ENCODE results near the gene CROCC.

The CROCC gene

DNA sequence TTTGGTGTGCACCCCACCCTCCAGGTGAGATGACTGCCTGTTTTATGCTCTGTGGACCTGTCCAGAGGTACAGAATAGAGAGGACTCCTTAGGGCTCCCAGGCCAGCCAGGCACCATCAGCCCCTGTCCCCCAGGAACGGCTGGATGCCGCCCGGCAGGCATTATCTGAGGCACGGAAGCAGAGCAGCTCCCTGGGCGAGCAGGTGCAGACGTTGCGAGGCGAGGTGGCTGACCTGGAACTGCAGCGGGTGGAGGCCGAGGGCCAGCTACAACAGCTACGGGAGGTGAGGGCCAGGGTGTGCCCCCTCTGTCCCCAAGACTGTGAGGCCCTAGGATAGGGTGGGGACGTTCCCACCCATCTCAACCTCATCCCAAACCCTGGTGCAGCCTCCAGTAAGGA, 47.9 kb downstream of the CROCC start:
- DNase-seq = no peak

DNA sequence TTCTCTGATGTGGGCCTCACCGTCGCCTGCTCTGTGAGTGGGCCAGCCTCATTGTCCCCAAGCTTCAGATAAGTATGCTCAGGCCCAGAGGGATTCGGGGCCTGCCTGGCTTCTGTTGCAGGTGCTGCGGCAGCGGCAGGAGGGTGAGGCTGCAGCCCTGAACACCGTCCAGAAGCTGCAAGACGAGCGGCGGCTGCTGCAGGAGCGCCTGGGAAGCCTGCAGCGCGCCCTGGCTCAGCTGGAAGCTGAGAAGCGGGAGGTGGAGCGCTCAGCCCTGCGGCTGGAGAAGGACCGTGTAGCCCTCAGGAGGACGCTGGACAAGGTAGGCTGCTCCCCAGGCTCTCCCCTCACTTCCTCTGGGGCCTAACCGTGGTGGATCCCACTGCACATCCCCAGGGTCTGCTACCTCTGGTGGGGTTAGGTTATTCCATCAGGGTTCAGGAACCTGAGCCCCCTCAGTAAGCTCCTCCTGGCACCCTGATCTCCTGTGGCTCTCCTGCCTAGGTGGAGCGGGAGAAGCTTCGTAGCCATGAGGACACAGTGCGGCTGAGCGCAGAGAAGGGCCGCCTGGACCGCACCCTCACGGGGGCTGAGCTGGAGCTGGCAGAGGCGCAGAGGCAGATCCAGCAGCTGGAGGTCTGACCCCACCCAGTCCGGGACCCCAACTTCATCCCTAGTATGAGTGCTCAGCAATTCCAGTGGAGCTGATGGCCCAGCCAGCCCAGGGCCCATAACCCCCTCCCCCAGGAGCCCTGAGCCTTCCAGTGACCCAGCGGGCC, 48.6 kb downstream of the CROCC start:
- no peak for DNase-seq

DNA sequence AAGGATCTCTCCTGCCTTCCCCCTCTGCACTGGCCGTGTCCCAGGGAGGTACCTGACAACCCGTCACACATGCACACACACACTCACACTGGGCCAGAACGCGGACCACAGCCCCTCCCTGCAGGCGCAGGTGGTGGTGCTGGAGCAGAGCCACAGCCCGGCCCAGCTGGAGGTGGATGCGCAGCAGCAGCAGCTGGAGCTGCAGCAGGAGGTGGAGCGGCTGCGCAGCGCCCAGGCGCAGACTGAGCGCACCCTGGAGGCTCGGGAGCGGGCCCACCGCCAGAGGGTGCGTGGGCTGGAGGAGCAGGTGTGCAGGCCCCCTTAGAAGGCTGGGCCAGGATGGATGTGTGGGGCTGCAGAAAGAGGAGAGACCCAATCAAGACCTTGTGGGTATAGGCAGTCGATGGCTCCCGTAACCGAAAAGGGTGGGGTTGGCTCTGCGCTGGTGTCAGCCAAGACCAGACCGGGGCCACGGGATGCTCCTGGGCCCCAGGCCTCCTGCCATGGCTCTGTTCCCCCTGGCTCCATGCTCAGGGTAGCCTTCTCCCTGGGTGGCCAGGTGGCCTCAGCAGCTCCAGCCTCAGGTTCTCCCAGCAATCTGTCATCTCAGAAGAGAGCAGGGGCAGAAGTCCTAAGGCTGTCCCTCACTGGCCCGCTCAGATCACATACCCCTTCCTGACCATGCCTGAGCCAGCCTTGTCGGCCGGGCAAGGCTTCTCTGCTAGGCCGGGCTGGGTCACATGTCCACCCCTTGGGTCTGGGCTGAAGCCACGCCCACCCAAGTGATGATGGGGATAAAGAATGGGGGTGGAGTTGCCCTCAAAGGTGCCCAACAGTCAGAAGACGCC, 49.8 kb downstream of the CROCC start:
- peak; percentile 40 for DNase-seq

DNA sequence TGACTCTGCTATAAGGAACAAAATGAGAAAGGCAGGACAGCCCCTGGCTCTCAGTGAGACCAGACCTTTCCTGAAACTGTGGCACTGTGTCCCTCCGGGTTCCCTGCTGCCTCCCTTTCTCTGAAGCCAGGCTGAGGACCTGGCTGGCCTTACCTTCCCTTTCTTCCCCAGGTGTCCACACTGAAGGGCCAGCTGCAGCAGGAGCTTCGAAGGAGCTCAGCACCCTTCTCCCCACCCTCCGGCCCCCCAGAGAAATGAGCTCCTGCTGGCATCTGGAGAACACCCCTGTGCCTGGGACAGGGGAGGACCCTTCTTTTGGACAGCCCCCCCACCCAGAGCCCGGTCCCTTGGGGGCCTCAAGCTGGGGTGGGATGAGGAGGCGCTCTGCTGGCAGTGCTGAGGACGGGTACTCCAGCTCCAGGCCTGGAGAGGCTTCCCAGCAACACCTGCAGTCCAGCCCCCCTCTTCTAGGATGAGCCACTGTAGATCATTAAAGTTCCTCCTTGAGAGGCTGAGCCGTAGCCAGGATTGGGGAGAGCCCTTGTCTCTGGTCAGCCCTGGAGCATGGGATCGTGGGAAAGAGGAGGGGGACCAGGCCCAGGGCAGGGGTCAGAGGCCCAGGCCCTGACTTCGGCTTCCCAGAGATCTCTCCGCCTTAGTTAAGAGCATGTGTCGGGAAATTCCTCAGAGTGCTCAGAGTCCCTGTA, 50.6 kb downstream of the CROCC start:
- no peak for DNase-seq

DNA sequence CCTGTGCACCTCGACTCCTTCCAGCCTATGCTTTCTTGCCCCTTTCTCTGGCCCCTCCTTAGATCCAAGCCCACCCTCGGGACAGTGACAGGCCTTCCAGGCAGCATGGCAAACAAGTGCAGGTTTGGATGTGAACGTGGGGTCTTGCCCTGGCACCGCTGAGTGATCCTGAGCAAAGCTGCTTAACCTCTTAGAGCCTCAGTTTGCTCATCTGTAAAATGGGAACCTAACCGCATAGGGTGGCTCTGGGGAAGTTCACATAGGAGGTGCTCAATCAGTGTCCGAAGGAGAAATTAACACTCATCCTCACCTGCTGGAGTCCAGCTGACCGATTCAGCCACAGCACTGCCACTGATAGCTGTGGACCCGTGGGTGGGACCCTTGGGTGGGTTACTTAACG, 51.5 kb downstream of the CROCC start:
- no peak for DNase-seq

DNA sequence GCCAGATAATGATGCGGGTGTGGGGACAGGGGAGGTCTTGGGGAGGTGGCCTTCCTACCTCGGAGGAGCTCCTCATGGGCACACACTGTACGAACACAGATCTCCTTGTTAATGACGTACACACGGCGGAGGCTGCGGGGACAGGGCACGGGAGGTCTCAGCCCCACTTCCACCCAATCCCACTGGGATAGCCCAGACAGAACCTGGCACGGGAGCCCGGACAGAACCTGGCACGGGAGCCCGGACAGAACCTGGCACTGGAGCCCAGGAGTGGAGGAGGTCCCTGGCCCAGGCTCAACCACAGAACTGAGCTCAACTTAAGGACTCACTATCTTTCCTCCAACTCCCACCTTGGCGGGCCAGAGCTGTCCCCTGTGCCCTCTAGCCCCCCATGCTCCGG, 53.5 kb downstream of the CROCC start:
- DNase-seq = no peak

DNA sequence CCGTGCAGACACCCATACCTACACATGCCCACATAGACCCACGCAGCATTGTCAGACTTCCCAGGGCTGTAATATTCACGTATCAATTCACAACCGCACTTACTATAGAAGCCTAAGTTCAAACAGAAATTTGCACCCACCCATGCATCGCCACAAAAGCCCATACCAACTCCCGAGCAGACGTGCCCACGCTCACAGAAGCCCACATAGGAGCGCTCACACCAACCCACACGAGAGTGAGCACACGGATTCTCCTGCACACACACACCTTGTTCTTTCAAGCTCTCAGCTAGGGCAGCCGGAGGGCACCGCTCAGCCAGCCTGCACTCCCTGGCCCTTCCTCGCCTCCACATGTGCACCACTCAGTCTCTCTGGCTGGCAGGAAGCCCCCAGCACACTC, 54.1 kb downstream of the CROCC start:
- DNase-seq = no peak

DNA sequence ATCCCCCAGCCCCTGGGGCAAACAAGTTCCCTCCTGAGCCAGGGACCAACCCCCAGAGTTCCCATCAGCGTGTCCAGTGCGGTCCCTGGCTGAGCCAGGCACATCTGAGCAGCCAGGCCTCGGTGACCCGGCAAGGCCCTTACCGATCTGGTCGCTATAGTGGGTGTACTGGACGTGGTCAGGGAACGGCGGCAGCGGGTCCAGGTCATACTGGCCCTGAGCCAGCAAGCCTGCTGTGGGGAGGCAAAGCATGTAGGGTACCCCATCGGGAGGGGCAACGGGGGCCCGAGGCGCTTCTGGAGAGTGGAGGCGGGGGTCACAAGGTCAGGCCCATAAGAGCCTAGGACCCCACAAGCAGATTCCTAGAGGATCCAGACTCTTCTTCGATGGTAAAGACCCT, 55.2 kb downstream of the CROCC start:
- DNase-seq = no peak

DNA sequence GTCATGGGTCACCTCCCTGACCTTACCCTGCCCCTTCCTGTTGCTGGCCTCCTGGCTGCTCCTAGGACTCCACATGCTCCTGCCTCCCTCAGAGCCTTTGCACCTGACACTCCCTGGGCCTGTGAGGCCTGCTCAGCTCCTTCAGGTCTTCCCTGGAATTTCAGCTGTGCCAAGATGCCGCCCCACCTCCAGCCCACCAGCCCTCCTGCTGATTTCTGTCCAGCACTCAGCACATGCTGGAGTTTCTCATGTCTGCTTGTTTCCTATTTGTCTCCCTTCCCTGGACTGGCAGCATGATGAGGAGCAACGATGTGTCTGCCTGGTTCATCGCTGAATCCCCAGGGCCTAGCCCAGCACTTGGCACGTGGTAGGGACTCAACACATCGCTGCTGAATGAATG, 55.6 kb downstream of the CROCC start:
- no peak for DNase-seq

DNA sequence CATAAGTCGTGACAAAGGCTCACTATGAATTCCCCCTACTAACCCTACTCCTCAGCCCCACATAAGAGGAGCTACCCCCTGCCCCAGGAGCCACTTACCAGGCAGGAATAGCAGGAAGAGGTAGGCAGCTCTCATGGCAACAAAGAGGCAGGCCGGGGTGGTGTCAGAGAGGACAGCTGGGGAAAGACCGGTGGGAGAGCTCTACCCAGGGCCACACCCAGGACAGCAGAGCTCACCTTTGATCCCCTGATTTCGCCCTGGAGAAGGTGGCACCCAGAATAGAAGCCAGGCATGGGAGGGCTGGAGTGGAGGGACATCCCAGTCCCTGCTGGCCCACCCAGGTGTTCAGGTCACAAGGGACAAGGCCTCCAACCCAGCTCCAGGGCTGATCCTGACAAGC, 56.4 kb downstream of the CROCC start:
- DNase-seq = no peak

DNA sequence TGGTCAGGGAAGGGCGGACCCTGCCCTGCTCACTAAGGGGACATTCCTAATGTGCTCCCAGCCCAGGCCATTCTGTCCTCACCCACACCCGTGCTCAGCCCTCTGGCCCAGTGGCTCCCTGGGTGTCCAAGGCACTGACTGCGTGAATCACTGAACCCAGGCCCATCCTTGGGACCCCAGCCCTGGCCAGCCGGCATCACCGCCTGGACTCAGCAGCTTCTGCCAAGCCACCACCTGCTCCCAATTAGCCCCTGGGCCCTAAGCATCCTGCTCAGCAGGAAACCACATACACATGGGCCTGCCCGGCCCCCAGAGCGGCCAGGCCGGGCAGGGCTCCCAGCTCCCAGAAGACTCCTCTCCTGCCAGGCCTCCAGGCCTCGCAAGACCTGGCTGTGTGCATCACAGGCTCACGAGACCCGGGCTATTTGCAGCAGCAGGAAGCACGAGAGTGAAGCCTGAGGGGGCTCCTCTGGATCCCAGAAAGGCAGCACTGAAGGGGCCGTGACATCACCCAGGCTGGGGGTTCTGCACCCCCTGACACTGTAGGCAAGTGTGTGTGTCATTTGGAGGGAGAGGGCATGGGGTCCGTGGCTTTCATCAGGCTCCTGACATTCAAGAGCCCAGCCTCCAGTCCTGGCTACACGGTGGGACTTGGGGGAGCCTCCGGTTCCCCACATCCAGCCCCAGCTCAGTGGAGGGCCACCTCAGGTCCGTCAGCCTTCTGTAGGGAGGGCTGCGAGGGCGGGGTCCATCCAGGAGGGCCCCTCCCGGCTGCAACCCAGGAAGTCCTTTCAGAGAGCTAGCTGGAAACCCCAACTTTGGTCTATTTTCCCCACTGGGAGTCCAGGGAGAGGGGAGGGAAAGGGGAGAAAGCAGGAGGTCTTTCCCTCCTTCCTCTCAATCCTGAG, 57.1 kb downstream of the CROCC start:
- peak; percentile 32 for DNase-seq

DNA sequence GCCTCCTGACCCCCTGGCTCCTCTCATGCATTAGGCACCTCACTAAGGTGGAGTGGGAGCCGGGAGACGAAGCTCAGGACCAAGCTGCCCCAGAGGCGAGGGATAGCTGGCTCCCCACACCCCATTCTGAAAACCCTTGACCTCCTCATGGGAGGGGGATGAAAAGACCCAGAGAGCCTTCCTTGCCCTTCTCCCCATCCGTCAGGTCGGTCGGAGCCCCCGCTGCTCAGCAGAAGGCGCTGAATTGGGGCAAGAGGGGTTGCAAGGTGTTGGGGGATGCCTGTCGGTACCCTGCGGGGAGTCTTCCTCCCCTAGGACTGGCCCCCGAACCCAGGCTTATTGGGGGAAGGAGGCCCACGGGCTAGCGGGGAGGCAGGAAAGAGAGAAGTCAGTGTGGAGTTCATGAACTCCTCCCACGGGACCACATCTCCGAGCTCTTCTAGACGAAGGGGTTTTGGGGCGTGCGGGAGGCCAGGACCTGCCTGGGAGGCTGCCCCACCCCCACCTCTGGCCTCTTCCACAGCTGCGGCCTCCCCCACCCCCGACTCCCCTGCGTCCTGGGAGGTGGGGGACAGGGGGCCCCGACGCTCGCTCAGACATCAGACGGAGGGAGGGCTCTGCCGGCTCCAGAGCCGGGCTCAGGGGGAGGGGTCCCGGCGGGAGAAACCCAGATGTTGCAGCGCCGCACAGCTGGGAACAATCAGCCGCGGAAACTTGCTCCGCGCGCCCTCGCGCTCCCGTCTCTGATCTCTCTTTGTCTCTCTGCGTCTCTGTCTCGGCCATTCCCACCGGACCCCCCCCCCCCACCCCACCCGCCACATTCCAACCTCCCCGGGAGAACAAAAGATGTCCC, 58.0 kb downstream of the CROCC start:
- DNase-seq = no peak

DNA sequence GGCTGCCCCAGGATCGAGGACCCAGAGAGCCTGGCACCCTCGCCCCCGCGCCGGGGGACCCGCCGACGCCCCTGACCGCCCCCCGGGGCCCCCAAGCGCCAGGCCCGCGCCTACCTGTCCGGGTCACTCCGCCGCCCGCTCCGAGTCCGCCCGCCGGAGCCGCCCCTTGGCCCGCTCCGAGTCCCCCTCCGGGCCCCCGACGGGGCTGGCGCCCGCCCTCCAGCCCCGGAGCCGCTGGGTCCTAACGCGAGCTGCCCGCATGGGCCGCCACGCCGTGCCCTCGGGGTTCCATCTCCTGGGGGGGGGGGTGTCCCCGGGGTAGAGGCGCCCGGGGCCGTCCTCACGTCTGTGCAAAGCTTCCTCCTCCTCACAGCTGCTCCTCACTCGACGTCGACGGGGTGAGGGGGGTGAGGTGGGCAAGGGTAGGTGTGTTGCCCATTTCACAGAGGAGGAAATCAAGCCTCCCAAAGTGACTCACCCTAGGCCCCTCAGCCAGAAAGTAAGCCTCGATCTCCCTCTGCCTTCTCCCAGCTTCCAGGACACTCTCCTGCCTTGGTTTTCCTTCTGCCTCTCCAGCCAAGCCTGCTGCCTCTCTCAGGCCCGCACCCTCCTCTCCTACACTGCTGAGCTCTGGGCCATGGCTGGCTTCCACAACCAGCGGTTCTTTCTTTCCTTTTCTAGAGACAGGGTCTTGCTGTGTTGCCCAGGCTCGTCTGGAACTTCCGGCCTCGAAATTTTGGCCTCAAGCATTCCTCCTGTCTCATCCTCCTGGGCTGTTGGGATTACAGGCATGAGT, 58.9 kb downstream of the CROCC start, which contains the start of gene MFAP2:
TSS of gene MFAP2 (minus strand) at position 148 of the 796 bp plus-strand sequence. CDS start 2,347 bp downstream, outside the sequence.
- DNase-seq = no peak

DNA sequence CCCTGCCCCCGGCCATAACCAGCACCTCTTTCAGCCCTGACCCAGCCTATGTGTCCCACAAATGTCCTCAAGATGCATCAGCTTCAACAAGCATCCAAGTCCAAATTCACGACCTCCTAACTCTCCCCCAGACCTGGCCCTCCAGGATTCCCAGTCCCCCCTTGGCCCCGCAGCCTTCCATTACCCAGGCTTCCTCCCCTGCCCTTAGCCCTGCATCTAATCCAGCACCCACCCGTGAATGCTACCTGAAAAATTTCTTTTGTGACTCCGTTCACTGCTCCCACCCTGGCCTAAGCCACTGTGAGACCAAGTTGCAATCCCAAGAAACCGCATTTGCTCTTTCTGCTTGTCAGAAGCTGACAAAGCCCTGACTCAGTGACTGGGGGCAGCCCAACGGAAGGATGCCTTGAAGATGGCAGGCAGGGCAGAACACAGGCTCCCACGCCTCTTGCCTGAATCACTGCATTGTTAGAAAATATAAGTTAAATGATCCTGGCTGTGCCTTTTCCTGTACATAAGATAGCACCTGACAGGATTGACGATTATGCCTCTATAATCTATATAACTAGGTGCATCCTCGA, 59.6 kb downstream of the CROCC start:
- no peak for DNase-seq

DNA sequence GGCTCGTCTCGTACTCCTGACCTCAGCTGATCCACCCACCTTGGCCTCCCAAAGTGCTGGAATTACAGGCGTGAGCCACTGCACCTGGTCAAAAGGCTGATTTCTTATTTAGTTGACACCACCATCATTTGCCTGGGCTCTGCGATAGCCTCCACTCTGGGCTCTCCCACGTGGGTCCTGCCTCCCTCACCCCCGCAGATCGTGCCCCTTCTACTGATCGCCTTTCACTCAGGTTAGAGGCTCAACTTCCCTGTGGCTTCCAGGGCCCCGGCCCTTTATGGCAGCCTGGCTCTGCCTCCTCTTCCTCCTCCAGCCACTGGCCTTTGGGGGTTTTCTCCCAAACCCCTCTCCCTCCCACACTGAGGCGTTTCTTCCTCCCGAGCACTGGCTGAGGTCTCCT, 61.2 kb downstream of the CROCC start:
- no peak for DNase-seq

DNA sequence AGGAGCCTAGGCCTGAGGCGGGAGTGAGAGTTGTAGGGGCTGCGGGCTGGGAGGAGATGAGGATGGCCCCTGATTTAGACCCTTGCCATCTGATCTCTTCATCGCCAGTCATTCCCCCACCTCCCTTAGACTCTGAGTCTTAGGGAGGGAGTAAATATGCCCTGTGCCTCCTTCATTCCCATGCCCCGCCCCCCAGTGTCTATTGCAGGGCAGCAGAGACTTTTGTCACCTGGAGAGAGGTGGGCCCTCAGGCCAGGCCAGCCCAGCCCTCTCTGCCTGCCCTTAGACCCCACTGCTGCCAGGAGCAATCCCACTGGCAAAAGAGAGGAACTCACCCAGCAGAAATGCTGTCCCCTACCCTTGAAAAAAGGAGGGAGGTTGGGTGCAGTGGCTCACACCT, 61.9 kb downstream of the CROCC start:
- DNase-seq = no peak

DNA sequence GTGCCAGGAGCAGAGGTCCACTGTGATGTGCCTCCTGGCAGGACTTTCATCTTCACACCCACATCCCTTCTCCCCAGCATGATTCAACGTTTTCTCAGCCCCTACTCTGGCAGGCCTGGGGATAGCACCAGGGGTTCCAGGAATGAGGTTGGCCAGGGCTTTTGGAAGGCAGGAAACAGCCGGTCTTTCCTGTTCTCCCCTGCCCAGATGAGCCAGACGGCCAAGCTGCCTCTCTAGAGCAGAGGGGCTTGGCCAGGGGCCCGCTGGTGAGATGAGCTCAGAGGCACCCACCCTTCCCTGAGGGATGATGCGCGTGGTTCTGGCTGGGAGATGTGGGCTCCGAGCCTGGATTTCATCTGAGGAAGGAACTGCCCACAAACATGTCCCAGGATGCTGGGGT, 63.0 kb downstream of the CROCC start:
- DNase-seq = no peak

DNA sequence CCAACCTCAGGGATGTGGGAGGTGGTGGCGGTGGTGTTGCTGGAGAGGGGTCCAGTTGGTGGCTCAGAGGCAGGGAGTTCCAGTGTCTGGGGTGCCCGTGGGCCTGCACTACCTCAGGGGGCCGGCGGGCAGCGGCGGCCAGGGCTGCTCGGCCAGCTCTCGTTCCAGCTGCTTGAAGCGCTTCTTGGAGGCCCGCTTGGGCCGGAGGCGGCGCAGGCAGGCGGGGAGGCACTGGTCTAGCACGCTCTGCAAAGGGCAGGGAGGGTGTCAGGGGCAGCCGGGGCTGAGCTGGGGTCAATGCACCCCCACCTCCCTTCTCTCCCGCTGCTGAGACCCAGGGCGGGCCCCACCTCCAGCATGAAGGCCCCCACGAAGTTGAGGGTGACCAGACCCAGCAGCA, 64.4 kb downstream of the CROCC start:
- no peak for DNase-seq

DNA sequence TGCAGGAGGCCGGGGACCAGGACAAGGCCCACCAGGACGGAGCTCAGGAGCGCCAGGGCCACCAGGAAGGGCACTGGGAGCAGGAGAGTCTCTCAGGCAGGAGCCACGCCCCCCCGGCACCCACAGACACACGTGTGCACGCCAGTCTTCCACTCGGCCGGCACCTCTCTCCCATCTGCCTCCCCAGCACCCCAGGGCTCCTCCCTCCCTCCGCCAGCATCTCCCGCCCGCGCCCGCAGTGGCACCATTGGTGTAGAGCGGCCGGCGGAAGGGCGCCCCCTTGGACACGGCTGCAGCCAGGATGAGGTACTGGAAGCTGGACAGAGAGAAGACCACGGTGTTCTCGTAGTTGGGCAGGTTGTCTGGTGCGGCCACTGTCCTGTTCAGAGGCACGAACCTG, 64.8 kb downstream of the CROCC start:
- no peak for DNase-seq

DNA sequence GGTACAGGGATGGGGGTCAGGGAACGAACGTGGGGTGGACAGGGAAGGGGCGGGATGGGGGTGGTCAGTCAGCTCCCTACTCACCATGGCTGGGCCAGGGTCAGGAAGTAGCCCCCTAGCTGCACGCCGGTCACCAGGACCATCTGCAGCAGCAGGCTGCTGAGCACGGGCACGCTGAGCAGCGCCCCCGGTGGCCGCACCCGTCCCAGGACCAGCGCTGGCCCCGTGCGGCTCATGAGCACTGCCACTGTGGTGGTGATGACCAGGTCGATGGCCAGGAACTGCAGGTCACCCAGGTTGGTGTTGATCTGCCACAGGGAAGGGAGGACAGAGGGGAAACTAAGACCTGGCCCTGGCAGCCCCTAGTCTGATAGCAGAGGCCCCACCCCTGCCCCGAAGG, 65.2 kb downstream of the CROCC start:
- no peak for DNase-seq

All from hematopoietic multipotent progenitor cell treated with erythropoietin and hydrocortisone succinate and interleukin-3 and kit ligand, for 4 days (in vitro differentiated cells).